ENCODE results near the gene SERTAD4. TPM values are rescaled to one million over a fixed set of nuclear protein-coding genes. Genes with fewer than 3 reads are reported as not detected.

The SERTAD4 gene
- total and polyA plus RNA-seq, 2 experiments from 2014 or later, result 1.3 to 1.6 TPM

- peak overlapping the region; percentile 70 for H3K4me3 Mint-ChIP-seq
- Histone ChIP-seq H3K36me3 (ENCODE audit: insufficient read depth) (no peaks in the 10 kb centered on the region), H3K4me1 (ENCODE audit: insufficient read depth) (peaks cover 24% of the 10 kb centered on the region), H2AFZ (peak overlapping the region; percentile 94; the same call in 1 of the 2 replicates), H4K20me1 (replicated peaks; ENCODE audit: insufficient read depth) (no peaks in the 10 kb centered on the region), H3K27ac (ENCODE audit: low read depth) (no peak overlapping the region), H3K9me2 (ENCODE audit: insufficient read depth) (0 out of 2 replicates have a peak, but pooled peaks cover 3% of the 10 kb centered on the region), H3K79me2 (replicated peaks; ENCODE audit: insufficient read depth) (no peaks in the 10 kb centered on the region), H3K27me3 (ENCODE audit: insufficient read depth) (peaks cover 31% of the 10 kb centered on the region), H3K4me3 (peak overlapping the region; percentile 79), H3F3A (replicated peaks; ENCODE audit: low read depth) (no peaks in the 10 kb centered on the region), H3K4me2 (peak overlapping the region; percentile 90)
- ATAC-seq (no peak), DNase-seq (ENCODE audit: low spot score) (no peak)
- TF ChIP-seq EZH2phosphoT487 (IDR thresholded peaks at IDR 0.05; ENCODE audit: unreplicated experiment) (no peak), ZNF462 (CRISPR knock-in tag; IDR thresholded peaks at IDR 0.05) (no peak), STAT1 (IDR thresholded peaks at IDR 0.05; ENCODE audit: unreplicated experiment) (no peak)
- H3K4me1 Mint-ChIP-seq, result peaks cover 38% of the 10 kb centered on the region
- H3K9me3 Mint-ChIP-seq, result no peaks in the 10 kb centered on the region
- H3K27ac Mint-ChIP-seq, result no peak overlapping the region
- H3K36me3 Mint-ChIP-seq (ENCODE audit: low read depth), result no peaks in the 10 kb centered on the region
- H3K27me3 Mint-ChIP-seq (ENCODE audit: insufficient read depth, low read depth, poor library complexity), result peaks cover 18% of the 10 kb centered on the region
These were observed 60.6 kb downstream of the SERTAD4 start for GRCh38 chr1:210293171-210293607.

- Mint-ChIP-seq H3K27me3 (ENCODE audit: insufficient read depth, low read depth, poor library complexity) (peaks cover 20% of the 10 kb centered on the region), H3K4me1 (peaks cover 48% of the 10 kb centered on the region), H3K36me3 (ENCODE audit: low read depth) (no peaks in the 10 kb centered on the region), H3K27ac (no peak overlapping the region; the same call in 1 of the 2 replicates), H3K9me3 (peaks cover 3% of the 10 kb centered on the region; the same call in 1 of the 3 replicates), H3K4me3 (no peak overlapping the region)
- no peaks in the 10 kb centered on the region for H3K79me2 ChIP-seq (replicated peaks; ENCODE audit: insufficient read depth)
- peak; percentile 57 for DNase-seq (ENCODE audit: low spot score)
- no peaks in the 10 kb centered on the region for H3F3A ChIP-seq (replicated peaks; ENCODE audit: low read depth)
- H3K4me3 ChIP-seq, result no peak overlapping the region
- peaks cover 31% of the 10 kb centered on the region for H3K27me3 ChIP-seq (ENCODE audit: insufficient read depth)
- H3K4me2 ChIP-seq, result peak overlapping the region; percentile 60; the same call in 1 of the 2 replicates
- H3K36me3 ChIP-seq (ENCODE audit: insufficient read depth), result no peaks in the 10 kb centered on the region
- no peaks in the 10 kb centered on the region for H4K20me1 ChIP-seq (replicated peaks; ENCODE audit: insufficient read depth)
- H2AFZ ChIP-seq, result peak overlapping the region; percentile 78
- H3K4me1 ChIP-seq (ENCODE audit: insufficient read depth), result peaks cover 38% of the 10 kb centered on the region
- ATAC-seq, result peak; percentile 21
- H3K9me2 ChIP-seq (ENCODE audit: insufficient read depth), result 0 out of 2 replicates have a peak, but pooled peaks cover 3% of the 10 kb centered on the region
- no peak overlapping the region for H3K27ac ChIP-seq (ENCODE audit: low read depth)
- TF ChIP-seq JUNB (IDR thresholded peaks at IDR 0.05; ENCODE audit: unreplicated experiment), result no peak
- TF ChIP-seq ZNF462 (CRISPR knock-in tag; IDR thresholded peaks at IDR 0.05), result no peak
- TF ChIP-seq STAT1 (IDR thresholded peaks at IDR 0.05; ENCODE audit: unreplicated experiment), result no peak
These were observed 62.6 kb downstream of the SERTAD4 start for GRCh38 chr1:210294999-210295745.
